ENCODE data around the gene TRIO.

DNA sequence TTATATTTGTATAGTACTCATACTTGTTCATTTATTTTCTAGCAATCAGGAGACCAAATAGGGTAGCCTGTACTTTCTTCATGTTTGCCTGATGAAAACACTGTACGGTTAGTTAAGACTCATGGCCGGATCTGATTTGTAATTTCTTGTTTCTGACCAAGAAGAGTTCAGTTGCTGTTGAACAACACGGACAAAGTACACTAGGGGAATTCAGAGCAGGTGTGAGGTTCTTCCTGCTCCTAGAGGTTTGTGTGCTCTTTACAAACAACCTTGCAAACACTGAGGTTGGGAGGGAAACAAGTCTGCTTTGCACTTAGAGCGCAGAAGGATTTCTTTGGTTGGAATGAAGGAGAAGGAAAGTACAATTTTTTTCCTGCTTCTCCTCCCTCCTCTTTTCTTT lies 69.7 kb downstream of the TRIO start:
- TF ChIP-seq ATF3 (IDR thresholded peaks at IDR 0.05) (no peak), EZH2 (IDR thresholded peaks at IDR 0.05) (no peak), POLR2AphosphoS5 (IDR thresholded peaks at IDR 0.05; ENCODE audit: low read depth, low read length) (no peak), EGR1 (IDR thresholded peaks at IDR 0.05; ENCODE audit: low read depth) (no peak), REST (IDR thresholded peaks at IDR 0.05; ENCODE audit: low read depth) (no peak), ZNF274 (IDR thresholded peaks at IDR 0.05; ENCODE audit: low read depth, low read length) (no peak), SP1 (IDR thresholded peaks at IDR 0.05; ENCODE audit: low read depth) (no peak), POLR2A (IDR thresholded peaks at IDR 0.05; ENCODE audit: borderline replicate concordance, extremely low read depth, insufficient read depth, insufficient read length) (no peak), JUND (IDR thresholded peaks at IDR 0.05) (no peak), ZBTB33 (IDR thresholded peaks at IDR 0.05; ENCODE audit: extremely low read depth, insufficient replicate concordance, low read length) (no peak)
- TF ChIP-seq, protein P1, sequence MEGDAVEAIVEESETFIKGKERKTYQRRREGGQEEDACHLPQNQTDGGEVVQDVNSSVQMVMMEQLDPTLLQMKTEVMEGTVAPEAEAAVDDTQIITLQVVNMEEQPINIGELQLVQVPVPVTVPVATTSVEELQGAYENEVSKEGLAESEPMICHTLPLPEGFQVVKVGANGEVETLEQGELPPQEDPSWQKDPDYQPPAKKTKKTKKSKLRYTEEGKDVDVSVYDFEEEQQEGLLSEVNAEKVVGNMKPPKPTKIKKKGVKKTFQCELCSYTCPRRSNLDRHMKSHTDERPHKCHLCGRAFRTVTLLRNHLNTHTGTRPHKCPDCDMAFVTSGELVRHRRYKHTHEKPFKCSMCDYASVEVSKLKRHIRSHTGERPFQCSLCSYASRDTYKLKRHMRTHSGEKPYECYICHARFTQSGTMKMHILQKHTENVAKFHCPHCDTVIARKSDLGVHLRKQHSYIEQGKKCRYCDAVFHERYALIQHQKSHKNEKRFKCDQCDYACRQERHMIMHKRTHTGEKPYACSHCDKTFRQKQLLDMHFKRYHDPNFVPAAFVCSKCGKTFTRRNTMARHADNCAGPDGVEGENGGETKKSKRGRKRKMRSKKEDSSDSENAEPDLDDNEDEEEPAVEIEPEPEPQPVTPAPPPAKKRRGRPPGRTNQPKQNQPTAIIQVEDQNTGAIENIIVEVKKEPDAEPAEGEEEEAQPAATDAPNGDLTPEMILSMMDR (IDR thresholded peaks at IDR 0.05 in 2 of 3, conservative IDR thresholded peaks at IDR 0.05 in 1 of 3; ENCODE audit: borderline replicate concordance in 1 of 3, insufficient read depth in 1 of 3, low read depth in 2 of 3, low read length in 2 of 3): no peak
- TF ChIP-seq, protein P2, sequence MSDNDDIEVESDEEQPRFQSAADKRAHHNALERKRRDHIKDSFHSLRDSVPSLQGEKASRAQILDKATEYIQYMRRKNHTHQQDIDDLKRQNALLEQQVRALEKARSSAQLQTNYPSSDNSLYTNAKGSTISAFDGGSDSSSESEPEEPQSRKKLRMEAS (IDR thresholded peaks at IDR 0.05): no peak

All from HCT116 (cell line).